Measurements from ENCODE around the gene HNRNPA2B1. TPM values are rescaled to one million over a fixed set of nuclear protein-coding genes. Genes with fewer than 3 reads are reported as not detected.
A peak's percentile ranks its signal among the peaks of the same experiment; 100 is the strongest.

Gene HNRNPA2B1
- total and polyA plus RNA-seq, 2 of the 8 experiments (the other 6 are each of a cell fraction or from before 2014, with no cell fraction given) = 276 to 1,255 TPM

- Histone ChIP-seq H4K8ac (ENCODE audit: extremely low read depth, insufficient read depth, low read length) (peak within 1 kb of the TSS; percentile 100), H3K79me1 (ENCODE audit: low read depth, low read length) (no peaks in the 10 kb centered on the region), H3K23ac (ENCODE audit: insufficient read length) (no peak within 1 kb of the TSS), H4K91ac (replicated peaks; ENCODE audit: insufficient read length, low read length) (peak within 1 kb of the TSS; percentile 98), H3K4me1 (replicated peaks in 1 of 4; ENCODE audit: control insufficient read depth in 3 of 4, insufficient read depth in 4 of 4, low read length in 3 of 4) (peaks cover 0 to 9% (median 3%) of the 10 kb centered on the region in 4 experiments; a peak in 3 of 7 replicates), H3K79me2 (ENCODE audit: control insufficient read depth in 1 of 2, insufficient read depth in 2 of 2, low read length in 2 of 2) (peaks cover 62 to 89% of the 10 kb centered on the region in 2 experiments), H2BK15ac (ENCODE audit: low read length) (peak within 1 kb of the TSS; percentile 47; the same call in 1 of the 2 replicates), H3K4me3 (ENCODE audit: extremely low read depth in 1 of 4, insufficient read depth in 2 of 4, low read depth in 3 of 4, low read length in 4 of 4) (peak within 1 kb of the TSS; percentile 98 to 99 (median 98)), H3K23me2 (ENCODE audit: low read depth, low read length) (peaks cover 3% of the 10 kb centered on the region; the same call in 1 of the 2 replicates), H2AFZ (ENCODE audit: low read length) (no peak within 1 kb of the TSS), H2AK5ac (ENCODE audit: low read depth, low read length) (no peak within 1 kb of the TSS), H3K9me3 (ENCODE audit: insufficient read depth in 2 of 2, low read depth in 1 of 2, low read length in 1 of 2) (no peaks in the 10 kb centered on the region), H2BK20ac (ENCODE audit: low read length) (no peak within 1 kb of the TSS), H3K4me2 (ENCODE audit: insufficient read depth in 1 of 2, low read depth in 2 of 2, low read length in 2 of 2) (peak within 1 kb of the TSS; percentile 48 to 66), H3K14ac (ENCODE audit: insufficient read length) (peak within 1 kb of the TSS; percentile 63), H4K5ac (ENCODE audit: insufficient read length, low read depth, low read length) (peak within 1 kb of the TSS; percentile 93), H3K4ac (replicated peaks; ENCODE audit: insufficient read length, low read depth, low read length) (peak within 1 kb of the TSS; percentile 96), H2BK12ac (ENCODE audit: low read depth, low read length) (no peak within 1 kb of the TSS; the same call in 1 of the 2 replicates), H2BK5ac (ENCODE audit: low read depth, low read length) (peak within 1 kb of the TSS; percentile 100), H3K9ac (replicated peaks in 1 of 4; ENCODE audit: extremely low read depth in 1 of 4, low read depth in 3 of 4, low read length in 3 of 4) (peak within 1 kb of the TSS; percentile 92 to 100 (median 100)), H3K36me3 (ENCODE audit: control insufficient read depth in 2 of 4, insufficient read depth in 4 of 4, low read length in 3 of 4) (peaks cover 10 to 51% (median 28%) of the 10 kb centered on the region in 4 experiments), H4K20me1 (replicated peaks in 1 of 2; ENCODE audit: control insufficient read depth in 1 of 2, insufficient read depth in 2 of 2, low read length in 2 of 2) (peaks cover 19 to 44% of the 10 kb centered on the region in 2 experiments), H3K56ac (replicated peaks; ENCODE audit: insufficient read length, low read depth, low read length) (peak within 1 kb of the TSS; percentile 97), H3K27me3 (replicated peaks in 1 of 4; ENCODE audit: control insufficient read depth in 3 of 4, extremely low read depth in 1 of 4, insufficient read depth in 3 of 4, low read length in 3 of 4) (no peaks in the 10 kb centered on the region), H2BK120ac (replicated peaks; ENCODE audit: low read depth, low read length) (peak within 1 kb of the TSS; percentile 92), H3K18ac (ENCODE audit: extremely low read depth, low read length) (peak within 1 kb of the TSS; percentile 94), H3K27ac (ENCODE audit: low read depth, low read length) (peak within 1 kb of the TSS; percentile 99)
- 7% methylated on average over 30 of the region's 86 CpGs; no CpG with 5 or more reads in 1 of the 2 experiments for WGBS, 2 experiments (ENCODE audit: extremely low coverage in 1 of 2, insufficient coverage in 1 of 2, insufficient read length in 1 of 2, insufficient replicate concordance in 2 of 2, low coverage in 1 of 2, low lambda C conversion rate in 2 of 2, missing lambda C conversion rate in 1 of 2)
- FAIRE-seq = no peak
- ChIA-PET POLR2A (ENCODE audit: partially characterized antibody) (interaction anchor here (0.6 to 13.1 kb wide), 37 partner anchors 11 to 366 kb away, joined by 3 to 578 read pairs (median 4); partner anchors contain the start of gene NFE2L3), CTCF (ENCODE audit: partially characterized antibody) (interaction anchor here (0.6 to 0.8 kb wide), 2 partner anchors 10 to 33 kb away, joined by 3 read pairs; no protein-coding TSS in a partner anchor)
- DNase-seq (ENCODE audit: low read depth in 1 of 2, low spot score in 2 of 2) = peak; percentile 91 to 95
- TF ChIP-seq CTBP2 (IDR thresholded peaks at IDR 0.05; ENCODE audit: borderline replicate concordance, insufficient read depth, insufficient read length, low read length) (no peak), CREB1 (IDR thresholded peaks at IDR 0.05) (0 out of 2 replicates have a peak, but pooled peaks have one; percentile 45), SP1 (IDR thresholded peaks at IDR 0.05; ENCODE audit: low read depth, low read length) (peak; percentile 57; the same call in 1 of the 2 replicates), KDM1A (IDR thresholded peaks at IDR 0.05; ENCODE audit: borderline replicate concordance, low read length) (0 out of 2 replicates have a peak, but pooled peaks have one; percentile 5), ASH2L (IDR thresholded peaks at IDR 0.05; ENCODE audit: low read length) (peak; percentile 83), BCL11A (IDR thresholded peaks at IDR 0.05; ENCODE audit: low read depth in 2 of 2, low read length in 2 of 2) (no peak), TAF1 (IDR thresholded peaks at IDR 0.05; ENCODE audit: low read depth, low read length) (peak; percentile 86), TAF7 (optimal IDR thresholded peaks at IDR 0.05; ENCODE audit: borderline replicate concordance, low read depth, low read length) (peak; percentile 78), MAFK (IDR thresholded peaks at IDR 0.05; ENCODE audit: low read depth, low read length) (no peak), EGR1 (IDR thresholded peaks at IDR 0.05; ENCODE audit: borderline replicate concordance, low read depth, low read length) (peak; percentile 87), ATF3 (IDR thresholded peaks at IDR 0.05; ENCODE audit: insufficient read depth, low read depth, low read length) (no peak)
Measured at GRCh38 chr7:26201247-26202018, 887 bp upstream of the HNRNPA2B1 start, which contains the start of gene CBX3. Gene CBX3, plus strand, starts transcription at chr7:26201745. Its CDS starts 1,254 bp downstream, at chr7:26202999.

All from H1 (cell line).